Lung (tissue), 12 donors: ENCODE measurements around the gene SETX. TPM values are rescaled to one million over a fixed set of nuclear protein-coding genes. Genes with fewer than 3 reads are reported as not detected.

ENCODE experiments used
- ATAC-seq: fragments of 200-7000 bp; cut with Tn5 transposase; one replicate; pipeline ENCODE4 v1.9.1; 2020; ENCODE audit warnings: moderate number of reproducible peaks; ENCODE audit not compliant: insufficient read depth, low FRiP score
- DNase-seq, 3 donors: peaks; one replicate each; pipeline ENCODE4 v3.0.0-alpha.2; 2013 to 2017
- H3K27ac ChIP-seq, 2 donors: one replicate each; pipeline ENCODE4 v1.5.1; 2013; ENCODE audit warnings: mild to moderate bottlenecking in 2 of 2, moderate library complexity in 2 of 2, control low read depth in 1 of 2, inconsistent platforms in 1 of 2, low read depth in 1 of 2, low read length in 1 of 2
- H3K27me3 ChIP-seq, 3 donors: one replicate each; pipeline ENCODE4 v1.5.1; 2013; ENCODE audit warnings: low read length in 2 of 3; ENCODE audit not compliant: control insufficient read depth in 3 of 3, insufficient read depth in 3 of 3
- H3K36me3 ChIP-seq, 4 donors: one replicate each; pipeline ENCODE4 v1.5.1; 2013; ENCODE audit warnings: low read length in 4 of 4, mild to moderate bottlenecking in 1 of 4, moderate library complexity in 1 of 4; ENCODE audit not compliant: control insufficient read depth in 4 of 4, insufficient read depth in 4 of 4
- H3K4me1 ChIP-seq, 5 donors: one replicate each; pipeline ENCODE4 v1.5.1; 2013; ENCODE audit warnings: low read length in 5 of 5, mild to moderate bottlenecking in 2 of 5, moderate library complexity in 1 of 5; ENCODE audit not compliant: control insufficient read depth in 5 of 5, insufficient read depth in 5 of 5
- H3K4me3 ChIP-seq: one replicate; pipeline ENCODE4 v1.5.1; 2013; ENCODE audit warnings: mild to moderate bottlenecking, control low read depth, moderate library complexity
- H3K9ac ChIP-seq, 2 donors: one replicate each; pipeline ENCODE4 v1.5.1; 2013; ENCODE audit warnings: low read length in 2 of 2, control low read depth in 1 of 2; ENCODE audit not compliant: insufficient read depth in 1 of 2
- H3K9me3 ChIP-seq, 4 donors: one replicate each; pipeline ENCODE4 v1.5.1; 2013; ENCODE audit warnings: low read length in 3 of 4, mild to moderate bottlenecking in 1 of 4, moderate library complexity in 1 of 4; ENCODE audit not compliant: control insufficient read depth in 4 of 4, insufficient read depth in 3 of 4
- WGBS, 2 donors: extraction: QIAGEN DNeasy Blood & Tissue Kit; methylation state at CpG; one replicate each; pipeline ENCODE4 v1.1.7; 2013; 5-methylcytosine and 5-hydroxymethylcytosine counted together
- polyA plus RNA-seq, 2 donors: library from polyadenylated mRNA; stranded (reverse); fragments of 200-250 nt; gene quantifications; one replicate each; pipeline ENCODE4 v1.2.1, GENCODE V29; 2013
- total RNA-seq, 2 donors: library from RNA; depleted of rRNA in 1 of 2; stranded (reverse); fragments of >200 nt in 1 of 2; gene quantifications; one replicate each; pipeline ENCODE4 v1.2.1, GENCODE V29; 2014 to 2021
- TF ChIP-seq, protein P1 (sequence below): IDR thresholded peaks from 2 replicates; pipeline ENCODE4 v1.5.1; 2012; ENCODE audit warnings: mild to moderate bottlenecking; ENCODE audit errors: control extremely low read depth, extremely low read depth
- donor health status: control.
- donor health status: control.
- donor health status: Bipolar disorder and iron deficiency.
- donor health status: healthy.
- donor health status: DM: yes; HTN: yes; CAD: no.

The SETX gene
- total and polyA plus RNA-seq, 4 donors = 14.6 to 90.0 (median 34.2) TPM

DNA sequence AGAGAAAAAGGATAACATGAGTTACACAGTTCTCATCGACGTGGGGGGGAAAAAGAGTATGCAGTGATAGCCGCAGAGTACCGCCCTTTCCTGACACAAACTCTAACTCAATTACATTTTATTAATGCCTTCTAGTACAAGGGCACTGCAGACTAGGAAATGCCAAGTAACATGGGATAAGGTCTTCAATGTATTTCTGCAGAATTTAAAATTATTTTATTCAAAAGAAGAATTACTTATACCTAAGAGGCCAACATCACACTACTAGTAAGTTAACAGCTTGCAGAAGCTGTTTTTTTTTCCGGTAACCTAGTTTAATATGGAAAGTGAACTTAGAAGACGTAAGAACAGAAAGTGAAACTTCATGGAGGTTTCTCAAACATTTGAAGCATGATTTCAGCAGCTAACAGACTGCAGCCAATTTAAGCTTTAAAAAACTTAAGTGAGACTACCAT lies 3.9 kb downstream of the SETX start:
- WGBS, 2 donors = 17 to 23% methylated on average over 6 of the region's 6 CpGs
- Histone ChIP-seq H3K27me3 (no peaks in the 10 kb centered on the region), H3K9ac (no peak overlapping the region), H3K9me3 (no peaks in the 10 kb centered on the region), H3K4me1 (peaks cover 5 to 14% (median 7%) of the 10 kb centered on the region in 5 donors), H3K27ac (no peak overlapping the region), H3K36me3 (peaks cover 21 to 39% (median 24%) of the 10 kb centered on the region in 4 donors), H3K4me3 (no peak overlapping the region)
- TF ChIP-seq, protein P1, sequence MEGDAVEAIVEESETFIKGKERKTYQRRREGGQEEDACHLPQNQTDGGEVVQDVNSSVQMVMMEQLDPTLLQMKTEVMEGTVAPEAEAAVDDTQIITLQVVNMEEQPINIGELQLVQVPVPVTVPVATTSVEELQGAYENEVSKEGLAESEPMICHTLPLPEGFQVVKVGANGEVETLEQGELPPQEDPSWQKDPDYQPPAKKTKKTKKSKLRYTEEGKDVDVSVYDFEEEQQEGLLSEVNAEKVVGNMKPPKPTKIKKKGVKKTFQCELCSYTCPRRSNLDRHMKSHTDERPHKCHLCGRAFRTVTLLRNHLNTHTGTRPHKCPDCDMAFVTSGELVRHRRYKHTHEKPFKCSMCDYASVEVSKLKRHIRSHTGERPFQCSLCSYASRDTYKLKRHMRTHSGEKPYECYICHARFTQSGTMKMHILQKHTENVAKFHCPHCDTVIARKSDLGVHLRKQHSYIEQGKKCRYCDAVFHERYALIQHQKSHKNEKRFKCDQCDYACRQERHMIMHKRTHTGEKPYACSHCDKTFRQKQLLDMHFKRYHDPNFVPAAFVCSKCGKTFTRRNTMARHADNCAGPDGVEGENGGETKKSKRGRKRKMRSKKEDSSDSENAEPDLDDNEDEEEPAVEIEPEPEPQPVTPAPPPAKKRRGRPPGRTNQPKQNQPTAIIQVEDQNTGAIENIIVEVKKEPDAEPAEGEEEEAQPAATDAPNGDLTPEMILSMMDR = no peak
- ATAC-seq = no peak
- no peak for DNase-seq

DNA sequence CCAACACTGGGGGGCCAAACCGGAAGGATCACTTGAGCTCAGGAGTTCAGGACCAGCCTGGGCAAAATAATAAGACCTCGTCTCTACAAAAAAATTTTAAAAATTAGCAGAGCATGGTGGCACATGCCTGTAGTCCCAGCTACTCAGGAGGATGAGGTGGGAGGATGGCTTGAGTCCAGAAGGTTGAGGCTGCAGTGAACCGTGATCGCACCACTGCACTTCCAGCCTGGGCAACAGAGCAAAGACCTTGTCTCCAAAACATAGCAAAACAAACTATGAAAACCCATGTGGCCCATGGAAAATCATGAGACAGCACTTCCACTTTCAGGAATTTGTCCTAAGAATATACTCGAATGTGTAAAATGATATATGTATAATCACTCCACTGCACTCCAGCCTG lies 6.1 kb downstream of the SETX start:
- DNase-seq (no peak), ATAC-seq (no peak)
- WGBS, 2 donors = 65 to 67% methylated on average over 5 of the region's 5 CpGs
- Histone ChIP-seq H3K9ac (no peak overlapping the region), H3K4me3 (no peak overlapping the region), H3K27me3 (no peaks in the 10 kb centered on the region), H3K4me1 (peaks cover 2 to 11% (median 6%) of the 10 kb centered on the region in 5 donors), H3K27ac (no peak overlapping the region), H3K9me3 (no peaks in the 10 kb centered on the region), H3K36me3 (peaks cover 32 to 54% (median 36%) of the 10 kb centered on the region in 4 donors)
- TF ChIP-seq, protein P1 = no peak

DNA sequence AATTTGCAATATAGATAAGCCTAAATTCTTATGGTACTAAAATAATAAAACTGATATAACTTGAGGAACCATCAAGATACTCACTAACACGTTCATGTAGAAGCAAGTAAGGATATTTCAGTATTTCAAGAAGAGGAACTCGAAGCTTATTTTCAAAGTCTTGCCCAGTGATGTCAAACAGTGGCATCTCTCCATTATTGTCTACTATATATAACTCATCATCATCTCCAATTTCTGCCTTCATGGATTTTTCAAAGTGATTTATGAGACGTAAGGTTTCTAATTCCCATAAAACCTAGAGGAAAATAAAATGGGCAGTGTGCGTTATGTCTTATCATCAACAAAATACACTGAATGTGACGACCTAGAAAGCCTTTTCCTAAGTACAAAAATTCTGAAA lies 8.6 kb downstream of the SETX start:
- Histone ChIP-seq H3K27ac (no peak overlapping the region), H3K27me3 (no peaks in the 10 kb centered on the region), H3K9ac (no peak overlapping the region), H3K4me1 (peaks cover 0 to 1% (median 0%) of the 10 kb centered on the region in 5 donors), H3K9me3 (no peaks in the 10 kb centered on the region), H3K36me3 (peaks cover 35 to 61% (median 49%) of the 10 kb centered on the region in 4 donors), H3K4me3 (no peak overlapping the region)
- WGBS, 2 donors = 92 to 94% methylated on average over 5 of the region's 5 CpGs
- no peak for ATAC-seq
- TF ChIP-seq, protein P1 = no peak
- no peak for DNase-seq

DNA sequence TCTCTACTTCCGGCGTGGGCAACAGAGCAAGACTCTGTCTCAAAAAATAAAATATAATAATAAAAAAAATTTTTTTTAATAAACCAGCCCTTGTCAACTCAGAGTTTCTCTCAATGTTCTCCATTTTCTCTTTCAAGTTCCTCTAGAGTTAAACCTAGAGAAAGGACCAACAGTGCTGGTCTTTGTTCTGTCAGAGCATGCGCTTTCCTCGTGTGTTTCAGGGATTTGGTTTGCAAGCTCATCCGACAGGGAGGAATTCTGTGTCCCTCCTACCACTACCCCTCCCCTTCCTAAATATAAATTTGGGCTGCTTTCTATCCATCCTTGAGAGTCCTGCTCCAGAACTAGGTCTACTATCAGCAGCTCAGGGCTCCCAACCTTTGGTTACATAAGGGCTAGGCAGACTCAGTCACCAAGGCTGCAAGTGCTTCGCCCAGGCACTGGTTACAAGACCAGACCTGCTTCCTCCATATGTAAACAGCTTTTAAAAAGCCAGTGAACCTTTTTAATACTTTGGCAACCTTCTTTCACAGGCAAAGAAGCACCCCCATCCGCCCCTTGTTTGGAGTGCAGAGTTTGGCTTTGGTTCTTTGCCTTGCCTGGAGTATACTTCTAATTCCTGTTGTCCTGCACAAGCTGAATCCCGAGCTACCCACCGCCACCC lies 13.5 kb downstream of the SETX start:
- Histone ChIP-seq H3K27ac (no peak overlapping the region), H3K36me3 (peaks cover 29 to 56% (median 42%) of the 10 kb centered on the region in 4 donors), H3K4me1 (peaks cover 0 to 1% (median 0%) of the 10 kb centered on the region in 5 donors), H3K27me3 (no peaks in the 10 kb centered on the region), H3K9ac (no peak overlapping the region), H3K4me3 (no peak overlapping the region), H3K9me3 (no peaks in the 10 kb centered on the region)
- TF ChIP-seq, protein P1 = no peak
- DNase-seq (no peak), ATAC-seq (no peak)
- WGBS, 2 donors = 93 to 94% methylated on average over 9 of the region's 9 CpGs
